GM20000 (cell line): Measurements from ENCODE around the gene EFCAB7.

ENCODE experiments used
- DNase-seq: peaks from one replicate; pipeline ENCODE4 v3.0.0; 2012; ENCODE audit warnings: low spot score
- TF ChIP-seq, protein P1 (sequence below): IDR thresholded peaks from 2 replicates; pipeline ENCODE4 v1.5.1; 2012; ENCODE audit warnings: mild to moderate bottlenecking, control low read depth; ENCODE audit errors: extremely low read depth, missing control alignments

The EFCAB7 gene

DNA sequence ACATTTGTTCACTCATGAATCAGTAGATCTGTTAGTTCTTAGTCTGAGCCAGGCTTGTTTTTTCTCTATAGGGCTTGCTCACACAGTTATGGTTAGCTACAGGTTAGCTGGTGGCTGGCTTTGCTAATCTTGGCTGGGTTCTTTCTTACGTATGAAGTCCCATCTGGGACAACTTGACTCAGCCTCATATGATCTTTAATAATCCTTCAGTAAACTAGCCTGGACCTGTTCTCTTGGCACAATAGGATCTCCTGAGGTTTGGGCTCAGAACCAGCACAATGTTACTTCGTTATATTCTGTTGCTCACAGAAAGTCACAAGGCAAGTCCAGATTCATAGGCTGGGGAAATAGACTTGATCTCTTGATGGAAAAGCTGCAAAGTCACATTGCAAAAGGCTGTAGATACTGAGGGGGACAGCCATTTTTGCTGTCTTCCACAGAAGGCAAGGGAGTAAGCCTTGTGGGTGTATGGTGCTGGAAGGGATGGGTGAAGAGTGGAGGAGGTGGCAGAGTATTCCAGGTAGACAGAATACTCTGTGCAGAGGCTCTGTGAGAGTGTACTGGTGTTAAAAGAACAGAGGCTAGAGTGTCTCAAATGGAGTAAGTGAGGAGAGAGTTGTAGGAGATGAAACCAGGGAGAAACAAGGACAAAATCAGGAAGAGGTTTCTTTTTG is 24.4 kb downstream of the EFCAB7 start:
- TF ChIP-seq, protein P1, sequence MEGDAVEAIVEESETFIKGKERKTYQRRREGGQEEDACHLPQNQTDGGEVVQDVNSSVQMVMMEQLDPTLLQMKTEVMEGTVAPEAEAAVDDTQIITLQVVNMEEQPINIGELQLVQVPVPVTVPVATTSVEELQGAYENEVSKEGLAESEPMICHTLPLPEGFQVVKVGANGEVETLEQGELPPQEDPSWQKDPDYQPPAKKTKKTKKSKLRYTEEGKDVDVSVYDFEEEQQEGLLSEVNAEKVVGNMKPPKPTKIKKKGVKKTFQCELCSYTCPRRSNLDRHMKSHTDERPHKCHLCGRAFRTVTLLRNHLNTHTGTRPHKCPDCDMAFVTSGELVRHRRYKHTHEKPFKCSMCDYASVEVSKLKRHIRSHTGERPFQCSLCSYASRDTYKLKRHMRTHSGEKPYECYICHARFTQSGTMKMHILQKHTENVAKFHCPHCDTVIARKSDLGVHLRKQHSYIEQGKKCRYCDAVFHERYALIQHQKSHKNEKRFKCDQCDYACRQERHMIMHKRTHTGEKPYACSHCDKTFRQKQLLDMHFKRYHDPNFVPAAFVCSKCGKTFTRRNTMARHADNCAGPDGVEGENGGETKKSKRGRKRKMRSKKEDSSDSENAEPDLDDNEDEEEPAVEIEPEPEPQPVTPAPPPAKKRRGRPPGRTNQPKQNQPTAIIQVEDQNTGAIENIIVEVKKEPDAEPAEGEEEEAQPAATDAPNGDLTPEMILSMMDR, result no peak
- no peak for DNase-seq

DNA sequence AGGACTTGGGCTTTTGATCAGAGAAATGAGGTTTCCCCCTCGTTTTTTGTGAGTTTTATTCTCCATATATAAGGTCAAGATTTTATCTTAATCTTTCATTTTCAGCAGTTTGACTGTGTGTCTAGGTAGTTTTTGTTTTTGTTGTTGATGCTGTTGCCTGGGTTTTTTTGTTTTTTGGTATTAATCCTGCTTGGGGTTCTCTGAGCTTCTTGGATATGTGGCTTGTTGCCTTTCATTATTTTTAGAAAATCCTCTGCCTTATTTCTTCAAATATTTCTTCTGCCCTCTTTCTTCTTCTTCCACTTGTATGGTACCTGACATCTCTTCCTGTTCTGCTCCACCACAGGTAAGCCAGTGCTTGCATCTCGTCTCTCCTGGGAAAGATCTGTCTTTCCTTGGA is 25.0 kb downstream of the EFCAB7 start:
- TF ChIP-seq, protein P1, result no peak
- DNase-seq, result no peak

DNA sequence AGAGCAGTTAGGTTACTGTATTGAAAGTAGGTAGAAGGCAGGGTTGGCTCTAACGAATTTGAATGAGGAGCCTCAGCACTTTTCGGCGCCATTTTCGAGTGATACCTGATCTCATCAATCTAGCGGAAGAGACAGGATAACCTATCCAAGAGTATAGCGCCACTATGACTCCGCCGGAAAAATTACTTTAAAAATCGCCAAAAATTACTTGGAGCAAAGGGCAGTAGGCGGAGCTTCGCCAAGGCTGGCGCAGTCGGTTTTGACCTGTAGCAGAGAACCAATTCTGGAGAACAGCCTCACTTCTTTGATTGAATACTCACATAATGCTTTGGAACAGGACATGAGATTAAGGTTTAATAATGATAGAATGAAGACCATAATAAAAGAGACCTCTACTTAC is 25.6 kb downstream of the EFCAB7 start:
- TF ChIP-seq, protein P1, result no peak
- DNase-seq, result no peak

DNA sequence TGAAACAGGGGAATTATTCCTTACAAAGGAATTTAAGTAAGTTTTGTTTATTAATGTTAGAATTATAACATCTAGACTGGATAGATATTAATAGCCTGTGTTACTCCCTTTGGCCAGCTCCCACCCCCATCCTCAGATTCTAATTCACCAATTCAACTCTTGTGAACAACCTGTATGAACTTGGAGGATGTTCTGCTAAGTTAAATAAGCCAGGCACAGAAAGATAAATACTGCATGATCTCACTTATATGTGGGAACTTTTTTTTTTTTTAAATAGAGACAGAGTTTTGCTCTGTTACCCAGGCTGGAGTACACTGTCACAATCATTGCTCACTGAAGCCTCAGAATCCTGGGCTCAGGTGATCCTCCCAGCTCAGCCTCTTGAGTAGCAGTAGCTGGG is 32.2 kb downstream of the EFCAB7 start:
- TF ChIP-seq, protein P1, result no peak
- DNase-seq, result no peak

DNA sequence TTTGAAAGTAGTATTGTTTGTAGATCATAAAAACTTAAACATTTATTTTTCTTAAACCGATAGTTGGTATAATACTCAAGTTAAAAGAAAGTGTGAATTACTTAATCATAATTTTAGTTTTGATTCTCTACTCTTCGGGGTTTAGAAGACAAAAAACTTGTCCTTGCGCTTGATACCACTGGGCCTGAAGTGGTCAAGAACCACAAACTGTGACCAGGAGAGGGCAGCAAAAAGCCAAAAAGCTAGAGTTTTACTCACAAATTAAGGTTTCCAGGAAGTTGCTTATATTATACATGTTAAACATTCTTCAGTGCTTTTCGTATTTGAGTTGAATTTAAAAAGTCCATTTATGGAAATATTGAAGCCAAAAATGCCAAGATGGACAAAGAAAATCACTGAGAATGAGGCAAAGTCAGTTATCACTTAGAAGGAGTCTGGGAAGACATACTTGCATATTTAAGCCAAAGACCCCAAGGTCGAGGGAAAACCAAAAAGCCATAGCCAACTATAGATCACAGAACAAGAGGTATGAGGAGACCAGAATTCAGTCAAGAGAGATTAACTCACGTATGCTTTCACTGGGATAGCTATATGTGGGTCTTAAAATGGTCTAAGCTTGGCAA is 34.2 kb downstream of the EFCAB7 start:
- TF ChIP-seq, protein P1, result peak; percentile 36
- peak; percentile 6 for DNase-seq

DNA sequence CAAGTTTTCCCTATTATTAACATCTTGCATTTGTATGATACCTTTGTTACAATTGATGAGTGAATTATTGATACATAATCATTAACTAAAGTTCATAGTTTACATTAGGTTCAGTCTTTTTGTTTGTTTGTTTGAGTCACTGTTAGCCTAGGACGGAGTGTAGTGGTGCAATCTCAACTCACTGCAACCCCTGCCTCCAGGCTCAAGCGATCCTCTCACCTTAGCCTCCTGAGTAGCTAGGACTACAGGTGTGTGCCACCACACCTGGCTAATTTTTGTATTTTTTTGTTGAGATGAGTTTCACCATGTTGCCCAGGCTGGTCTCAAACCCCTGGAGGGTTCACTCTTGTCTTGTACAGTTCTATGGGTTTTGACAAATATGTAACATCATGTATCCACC is 36.0 kb downstream of the EFCAB7 start:
- TF ChIP-seq, protein P1, result no peak

DNA sequence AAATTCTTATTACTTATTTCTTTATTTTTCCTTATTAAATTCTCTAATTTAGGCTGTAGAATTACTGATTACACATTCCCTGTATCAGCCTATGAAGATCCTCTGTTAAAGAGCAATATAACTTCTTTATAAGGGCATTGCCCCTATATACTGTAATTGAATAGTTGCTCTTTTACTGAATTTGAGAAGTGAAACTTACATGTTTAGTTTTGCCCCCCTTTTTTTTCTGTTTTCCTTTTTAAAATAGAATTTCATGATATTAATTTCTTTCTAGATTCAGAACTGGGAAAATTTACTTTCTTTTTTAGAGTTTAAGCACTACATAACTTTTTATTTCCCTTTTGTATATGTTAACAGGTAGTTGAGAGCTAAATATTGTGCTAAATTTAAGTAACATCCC is 40.4 kb downstream of the EFCAB7 start:
- TF ChIP-seq, protein P1, result no peak
- DNase-seq, result no peak

More for the DNA sequence above, 36.0 kb downstream of the EFCAB7 start:
- no peak for DNase-seq
